A673 (cell line): ENCODE results near the gene AFAP1.

Experiments
- CTCF ChIP-seq: fragments of 300-800, 200-600 bp; sonication (generic); conservative IDR thresholded peaks from 2 replicates; pipeline ENCODE4 v1.5.1; 2017; ENCODE audit warnings: low read depth, mild to moderate bottlenecking, antibody characterized with exemption, low read length, moderate library complexity, mixed read lengths
- EZH2 ChIP-seq: fragments of 200-600 bp; sonication (generic); IDR thresholded peaks from 2 replicates; pipeline ENCODE4 v1.6.1; 2017; ENCODE audit warnings: borderline replicate concordance, low read depth, mild to moderate bottlenecking, mixed read lengths, antibody characterized with exemption, low read length; ENCODE audit not compliant: poor library complexity, severe bottlenecking

DNA sequence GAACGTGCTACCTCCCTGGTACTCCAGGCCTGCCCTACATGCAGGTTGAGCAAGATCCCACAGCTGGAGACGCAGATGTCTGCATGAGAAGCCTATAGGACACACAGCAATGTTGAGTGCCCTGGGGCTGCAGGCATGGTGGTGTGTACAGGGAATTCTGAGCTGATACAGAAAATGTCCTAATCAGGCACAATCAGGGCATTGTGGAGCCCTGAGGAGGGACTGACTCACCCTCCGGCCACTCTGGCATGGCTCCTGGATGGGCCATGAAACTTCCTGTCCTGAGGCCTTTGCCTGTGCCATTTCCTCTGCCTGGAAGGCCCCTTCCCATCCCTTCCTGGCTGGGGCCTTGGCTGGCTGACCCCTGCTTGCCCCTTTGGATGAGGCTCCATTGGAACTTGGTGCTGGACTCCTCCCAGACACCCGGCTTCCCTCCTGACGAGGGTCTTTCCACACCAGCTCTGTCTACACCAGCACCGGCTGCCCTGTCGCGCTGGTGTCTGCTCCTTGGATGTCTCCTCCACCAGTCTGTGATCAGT lies 16.7 kb upstream of the AFAP1 start:
- TF ChIP-seq CTCF (no peak), EZH2 (no peak)
